ENCODE measurements around the gene PLA2G4B. TPM values are rescaled to one million over a fixed set of nuclear protein-coding genes. Genes with fewer than 3 reads are reported as not detected.

PLA2G4B gene
- total RNA-seq, 2 donors from 2014 or later, result 6.9 to 10.1 TPM

GRCh38 chr15:41896566-41896965 is 57.9 kb downstream of the PLA2G4B start:
- Histone ChIP-seq H3K27me3 (ENCODE audit: control insufficient read depth, insufficient read depth, low read length, poor library complexity, severe bottlenecking) (no peaks in the 10 kb centered on the region), H3K27ac (ENCODE audit: low read depth, low read length) (no peak overlapping the region), H3K4me3 (ENCODE audit: low read length) (no peak overlapping the region), H3K36me3 (ENCODE audit: control insufficient read depth, insufficient read depth, low read length) (peaks cover 14% of the 10 kb centered on the region), H3K9ac (ENCODE audit: extremely low read depth, low read length, poor library complexity, severe bottlenecking) (no peak overlapping the region), H3K4me1 (ENCODE audit: control insufficient read depth, insufficient read depth, low read length) (peaks cover 4% of the 10 kb centered on the region), H3K9me3 (ENCODE audit: control insufficient read depth, low read length) (no peaks in the 10 kb centered on the region)
- peak overlapping the region; percentile 66 for H3K27ac Mint-ChIP-seq
- no peak for DNase-seq
- H3K4me1 Mint-ChIP-seq, result peaks cover 14% of the 10 kb centered on the region
- H3K4me3 Mint-ChIP-seq, result no peak overlapping the region
- H3K36me3 Mint-ChIP-seq (ENCODE audit: low read depth), result peaks cover 25% of the 10 kb centered on the region
- H3K9me3 Mint-ChIP-seq, result no peaks in the 10 kb centered on the region
- 90 to 91% methylated on average over 5 to 6 of the region's 6 CpGs for WGBS, 2 experiments (ENCODE audit: insufficient coverage in 1 of 2, insufficient read length in 1 of 2)
- TF ChIP-seq, protein P1, sequence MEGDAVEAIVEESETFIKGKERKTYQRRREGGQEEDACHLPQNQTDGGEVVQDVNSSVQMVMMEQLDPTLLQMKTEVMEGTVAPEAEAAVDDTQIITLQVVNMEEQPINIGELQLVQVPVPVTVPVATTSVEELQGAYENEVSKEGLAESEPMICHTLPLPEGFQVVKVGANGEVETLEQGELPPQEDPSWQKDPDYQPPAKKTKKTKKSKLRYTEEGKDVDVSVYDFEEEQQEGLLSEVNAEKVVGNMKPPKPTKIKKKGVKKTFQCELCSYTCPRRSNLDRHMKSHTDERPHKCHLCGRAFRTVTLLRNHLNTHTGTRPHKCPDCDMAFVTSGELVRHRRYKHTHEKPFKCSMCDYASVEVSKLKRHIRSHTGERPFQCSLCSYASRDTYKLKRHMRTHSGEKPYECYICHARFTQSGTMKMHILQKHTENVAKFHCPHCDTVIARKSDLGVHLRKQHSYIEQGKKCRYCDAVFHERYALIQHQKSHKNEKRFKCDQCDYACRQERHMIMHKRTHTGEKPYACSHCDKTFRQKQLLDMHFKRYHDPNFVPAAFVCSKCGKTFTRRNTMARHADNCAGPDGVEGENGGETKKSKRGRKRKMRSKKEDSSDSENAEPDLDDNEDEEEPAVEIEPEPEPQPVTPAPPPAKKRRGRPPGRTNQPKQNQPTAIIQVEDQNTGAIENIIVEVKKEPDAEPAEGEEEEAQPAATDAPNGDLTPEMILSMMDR (conservative IDR thresholded peaks at IDR 0.05), result no peak
- H3K27me3 Mint-ChIP-seq (ENCODE audit: insufficient read depth), result no peaks in the 10 kb centered on the region

GRCh38 chr15:41897363-41897799 is 58.7 kb downstream of the PLA2G4B start:
- Mint-ChIP-seq H3K36me3 (ENCODE audit: low read depth) (peaks cover 30% of the 10 kb centered on the region), H3K27me3 (ENCODE audit: insufficient read depth) (no peaks in the 10 kb centered on the region), H3K4me3 (no peak overlapping the region), H3K9me3 (no peaks in the 10 kb centered on the region), H3K27ac (no peak overlapping the region), H3K4me1 (peaks cover 7% of the 10 kb centered on the region)
- WGBS, 2 experiments (ENCODE audit: insufficient coverage in 1 of 2, insufficient read length in 1 of 2), result 76 to 88% methylated on average over 4 to 8 of the region's 8 CpGs
- Histone ChIP-seq H3K4me3 (ENCODE audit: low read length) (no peak overlapping the region), H3K9me3 (ENCODE audit: control insufficient read depth, low read length) (no peaks in the 10 kb centered on the region), H3K27ac (ENCODE audit: low read depth, low read length) (no peak overlapping the region), H3K4me1 (ENCODE audit: control insufficient read depth, insufficient read depth, low read length) (no peaks in the 10 kb centered on the region), H3K36me3 (ENCODE audit: control insufficient read depth, insufficient read depth, low read length) (peaks cover 14% of the 10 kb centered on the region), H3K27me3 (ENCODE audit: control insufficient read depth, insufficient read depth, low read length, poor library complexity, severe bottlenecking) (no peaks in the 10 kb centered on the region), H3K9ac (ENCODE audit: extremely low read depth, low read length, poor library complexity, severe bottlenecking) (no peak overlapping the region)
- DNase-seq, result peak; percentile 44
- TF ChIP-seq, protein P1 (conservative IDR thresholded peaks at IDR 0.05), result no peak

Small RNA genes lying within 50 kb of the gene (microRNA-seq; reads per million reads assigned to microRNA genes)
- gene MIR4310 (ENCODE audit: borderline microRNAs expressed), result not detected

Other genes with a start within 250 kb of the PLA2G4B start
- gene MGA, start 178.4 kb upstream of the PLA2G4B start, total RNA-seq, result 10 to 100 TPM; 58.5 to 62.6 TPM
- 10 to 100 TPM; 16.7 to 26.3 TPM for gene MAPKBP1, start 64.4 kb upstream of the PLA2G4B start, total RNA-seq
- gene JMJD7, start 10.8 kb upstream of the PLA2G4B start, total RNA-seq, result 10 to 100 TPM; 18.4 to 22.1 TPM
- gene SPTBN5, start 55.2 kb downstream of the PLA2G4B start, total RNA-seq, result 1 to 10 TPM; 2.0 to 2.8 TPM
- 10 to 100 TPM; 16.9 to 17.3 TPM for gene EHD4, start 133.7 kb downstream of the PLA2G4B start, total RNA-seq
- gene PLA2G4E, start 182.2 kb downstream of the PLA2G4B start, total RNA-seq, result not detected